Parathyroid adenoma (tissue), 2 donors: ENCODE results near the gene GPR18.

Experiments
- H2AFZ ChIP-seq: fragments of 300-600 bp; sonication (generic); one replicate; pipeline ENCODE4 v1.7.0; 2017; ENCODE audit warnings: antibody characterized with exemption, mild to moderate bottlenecking
- H3K27ac ChIP-seq: fragments of 300-600 bp; sonication (generic); one replicate; pipeline ENCODE4 v1.7.0; 2017
- H3K27me3 ChIP-seq: fragments of 300-600 bp; sonication (generic); one replicate; pipeline ENCODE4 v1.7.0; 2017; ENCODE audit warnings: low read length; ENCODE audit not compliant: control insufficient read depth, insufficient read depth
- H3K36me3 ChIP-seq: fragments of 300-600 bp; sonication (generic); one replicate; pipeline ENCODE4 v1.7.0; 2017; ENCODE audit warnings: low read length; ENCODE audit not compliant: control insufficient read depth, insufficient read depth
- H3K4me1 ChIP-seq: fragments of 300-600 bp; sonication (generic); one replicate; pipeline ENCODE4 v1.7.0; 2017; ENCODE audit warnings: control low read depth
- H3K4me2 ChIP-seq: fragments of 300-600 bp; sonication (generic); one replicate; pipeline ENCODE4 v1.7.0; 2017; ENCODE audit warnings: low read length
- H3K4me3 ChIP-seq: fragments of 300-600 bp; sonication (generic); one replicate; pipeline ENCODE4 v1.7.0; 2017; ENCODE audit warnings: low read depth, low read length
- H3K79me2 ChIP-seq: fragments of 300-600 bp; sonication (generic); one replicate; pipeline ENCODE4 v1.7.0; 2017; ENCODE audit warnings: control low read depth
- H3K9ac ChIP-seq: fragments of 300-600 bp; sonication (generic); one replicate; pipeline ENCODE4 v1.7.0; 2017; ENCODE audit warnings: mild to moderate bottlenecking
- H3K9me3 ChIP-seq: fragments of 300-600 bp; sonication (generic); one replicate; pipeline ENCODE4 v1.7.0; 2017; ENCODE audit warnings: low read length; ENCODE audit not compliant: control insufficient read depth
- TF ChIP-seq, protein P1 (sequence below): fragments of 300-600 bp; sonication (generic); IDR thresholded peaks from one replicate; pipeline ENCODE4 v1.7.0; 2017; ENCODE audit warnings: antibody characterized with exemption, mild to moderate bottlenecking
- donor health status: primary hyperparathyroidism.

The GPR18 gene

DNA sequence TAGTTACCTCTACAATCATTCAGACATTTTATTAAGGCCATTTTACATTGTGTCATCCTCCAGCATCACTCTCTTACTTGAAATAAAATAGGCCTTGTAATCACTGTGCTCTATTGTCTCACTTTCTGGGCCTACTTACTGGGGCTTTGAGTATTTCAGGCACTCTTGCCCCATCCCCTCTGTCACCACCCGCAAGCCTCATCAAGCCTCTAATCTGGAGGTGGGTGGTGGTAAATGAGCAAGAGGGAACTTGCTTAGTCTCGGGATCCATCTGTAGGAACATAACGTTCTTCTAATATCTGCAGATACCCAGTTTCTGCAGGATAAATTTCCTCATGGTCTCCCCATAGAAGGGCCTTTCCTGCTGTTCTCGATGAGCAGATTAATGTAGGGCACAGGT is 19.4 kb upstream of the GPR18 start:
- Histone ChIP-seq H2AFZ (no peak overlapping the region), H3K4me1 (no peaks in the 10 kb centered on the region), H3K9ac (no peak overlapping the region), H3K4me2 (no peak overlapping the region), H3K27ac (no peak overlapping the region), H3K9me3 (no peaks in the 10 kb centered on the region), H3K27me3 (no peaks in the 10 kb centered on the region), H3K79me2 (peaks cover 10% of the 10 kb centered on the region), H3K4me3 (no peak overlapping the region), H3K36me3 (no peaks in the 10 kb centered on the region)
- TF ChIP-seq, protein P1, sequence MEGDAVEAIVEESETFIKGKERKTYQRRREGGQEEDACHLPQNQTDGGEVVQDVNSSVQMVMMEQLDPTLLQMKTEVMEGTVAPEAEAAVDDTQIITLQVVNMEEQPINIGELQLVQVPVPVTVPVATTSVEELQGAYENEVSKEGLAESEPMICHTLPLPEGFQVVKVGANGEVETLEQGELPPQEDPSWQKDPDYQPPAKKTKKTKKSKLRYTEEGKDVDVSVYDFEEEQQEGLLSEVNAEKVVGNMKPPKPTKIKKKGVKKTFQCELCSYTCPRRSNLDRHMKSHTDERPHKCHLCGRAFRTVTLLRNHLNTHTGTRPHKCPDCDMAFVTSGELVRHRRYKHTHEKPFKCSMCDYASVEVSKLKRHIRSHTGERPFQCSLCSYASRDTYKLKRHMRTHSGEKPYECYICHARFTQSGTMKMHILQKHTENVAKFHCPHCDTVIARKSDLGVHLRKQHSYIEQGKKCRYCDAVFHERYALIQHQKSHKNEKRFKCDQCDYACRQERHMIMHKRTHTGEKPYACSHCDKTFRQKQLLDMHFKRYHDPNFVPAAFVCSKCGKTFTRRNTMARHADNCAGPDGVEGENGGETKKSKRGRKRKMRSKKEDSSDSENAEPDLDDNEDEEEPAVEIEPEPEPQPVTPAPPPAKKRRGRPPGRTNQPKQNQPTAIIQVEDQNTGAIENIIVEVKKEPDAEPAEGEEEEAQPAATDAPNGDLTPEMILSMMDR, result no peak

DNA sequence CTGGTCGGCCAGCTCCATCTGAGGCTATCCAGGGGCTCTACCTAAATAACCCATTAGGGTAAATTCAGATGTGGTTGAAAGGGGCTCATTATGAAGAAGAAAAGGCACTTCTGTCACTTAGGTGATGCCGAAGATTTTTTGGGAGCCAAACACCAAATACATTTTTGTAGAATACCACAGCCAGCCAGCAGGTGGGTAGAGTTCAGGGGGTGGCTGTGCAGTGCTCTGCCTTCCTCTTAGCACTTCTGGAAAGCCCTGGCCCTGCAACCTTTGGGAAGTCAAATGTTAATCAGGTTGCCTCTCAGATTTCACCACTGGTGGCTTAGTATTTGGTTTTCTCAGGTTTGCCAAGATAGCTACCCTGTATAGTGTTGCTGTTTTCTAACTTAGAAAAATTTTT is 18.5 kb upstream of the GPR18 start:
- TF ChIP-seq, protein P1, result no peak
- no peak overlapping the region for H3K9ac ChIP-seq
- H3K9me3 ChIP-seq, result no peaks in the 10 kb centered on the region
- H3K27me3 ChIP-seq, result no peaks in the 10 kb centered on the region
- no peaks in the 10 kb centered on the region for H3K36me3 ChIP-seq
- H3K4me2 ChIP-seq, result no peak overlapping the region
- no peaks in the 10 kb centered on the region for H3K4me1 ChIP-seq
- no peak overlapping the region for H3K4me3 ChIP-seq
- no peak overlapping the region for H3K27ac ChIP-seq
- H2AFZ ChIP-seq, result no peak overlapping the region
- peaks cover 14% of the 10 kb centered on the region for H3K79me2 ChIP-seq

GRCh38 chr13:99275093-99275469 is 16.9 kb upstream of the GPR18 start:
- H3K4me1 ChIP-seq, result no peaks in the 10 kb centered on the region
- TF ChIP-seq, protein P1, result no peak
- no peak overlapping the region for H3K9ac ChIP-seq
- H3K9me3 ChIP-seq, result no peaks in the 10 kb centered on the region
- peaks cover 14% of the 10 kb centered on the region for H3K79me2 ChIP-seq
- H3K4me2 ChIP-seq, result no peak overlapping the region
- no peak overlapping the region for H3K4me3 ChIP-seq
- H3K27me3 ChIP-seq, result no peaks in the 10 kb centered on the region
- no peak overlapping the region for H3K27ac ChIP-seq
- no peak overlapping the region for H2AFZ ChIP-seq
- no peaks in the 10 kb centered on the region for H3K36me3 ChIP-seq

DNA sequence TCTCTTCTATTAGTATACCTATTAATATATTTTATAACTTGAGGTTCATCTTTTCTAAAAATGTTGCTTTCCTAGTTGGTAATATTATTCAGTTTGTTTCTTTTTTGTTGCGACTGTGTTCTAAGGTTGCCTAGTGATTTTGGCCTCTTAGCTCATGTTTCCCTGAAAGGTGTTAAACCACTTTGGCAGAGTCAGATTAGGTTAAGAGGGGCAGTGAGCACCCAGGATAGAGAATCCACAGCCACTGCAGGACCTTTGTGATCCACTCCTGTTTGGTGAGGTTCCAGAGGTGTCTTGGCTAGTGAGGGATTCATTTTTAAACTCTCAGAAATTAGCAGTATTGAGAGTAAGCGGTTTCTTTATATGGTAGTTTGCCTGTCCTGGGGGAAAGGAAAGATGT is 14.9 kb upstream of the GPR18 start:
- Histone ChIP-seq H3K4me3 (no peak overlapping the region), H2AFZ (no peak overlapping the region), H3K79me2 (peaks cover 14% of the 10 kb centered on the region), H3K4me2 (no peak overlapping the region), H3K9me3 (no peaks in the 10 kb centered on the region), H3K36me3 (no peaks in the 10 kb centered on the region), H3K27me3 (no peaks in the 10 kb centered on the region), H3K4me1 (no peaks in the 10 kb centered on the region), H3K9ac (no peak overlapping the region), H3K27ac (no peak overlapping the region)
- TF ChIP-seq, protein P1, result no peak

DNA sequence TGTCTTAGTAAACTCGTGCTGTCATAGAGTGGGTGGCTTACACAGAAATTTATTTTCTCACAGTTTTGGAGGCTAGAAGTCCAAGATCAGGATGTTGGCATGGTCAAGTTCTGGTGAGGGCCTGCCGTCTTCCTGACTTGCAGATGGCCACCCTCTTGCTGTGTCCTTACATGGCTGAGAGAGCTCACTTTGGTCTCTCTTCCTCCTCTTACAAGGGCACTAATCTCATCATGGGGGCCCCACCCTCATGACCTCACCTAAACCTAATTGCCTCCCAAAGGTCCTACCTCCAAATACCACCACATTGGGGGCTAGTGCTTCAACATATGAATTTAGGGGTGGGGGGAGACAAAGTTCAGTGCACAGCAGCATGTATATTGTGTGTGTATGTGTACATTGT is 14.3 kb upstream of the GPR18 start:
- Histone ChIP-seq H3K4me3 (no peak overlapping the region), H3K27ac (no peak overlapping the region), H3K9ac (no peak overlapping the region), H3K9me3 (no peaks in the 10 kb centered on the region), H2AFZ (no peak overlapping the region), H3K36me3 (no peaks in the 10 kb centered on the region), H3K79me2 (peaks cover 14% of the 10 kb centered on the region), H3K4me1 (no peaks in the 10 kb centered on the region), H3K4me2 (no peak overlapping the region), H3K27me3 (no peaks in the 10 kb centered on the region)
- TF ChIP-seq, protein P1, result no peak
